CD4-positive, alpha-beta T cell treated with Interleukin-15 for 4 hours (primary cell): ENCODE results near the gene LMAN1.

ENCODE experiments used
- DNase-seq: peaks from one replicate; pipeline ENCODE4 v3.0.0-alpha.2; 2020; ENCODE audit warnings: low spot score

The LMAN1 gene

GRCh38 chr18:59360381-59360780 is 1.3 kb upstream of the LMAN1 start:
- no peak for DNase-seq

GRCh38 chr18:59359576-59359952 is 499 bp upstream of the LMAN1 start:
- no peak for DNase-seq

- no peak for DNase-seq
Observed at GRCh38 chr18:59358414-59358711, 702 bp downstream of the LMAN1 start.

GRCh38 chr18:59357928-59358327 is 1.1 kb downstream of the LMAN1 start:
- DNase-seq: peak; percentile 53

- no peak for DNase-seq
Observed at GRCh38 chr18:59354731-59355130, 4.3 kb downstream of the LMAN1 start.

- DNase-seq: no peak
Observed at GRCh38 chr18:59353079-59353680, 5.9 kb downstream of the LMAN1 start.

- DNase-seq: no peak
Observed at GRCh38 chr18:59352250-59352855, 6.7 kb downstream of the LMAN1 start.

GRCh38 chr18:59345556-59345955 is 13.5 kb downstream of the LMAN1 start:
- DNase-seq: no peak

- DNase-seq: no peak
Observed at GRCh38 chr18:59344996-59345395, 14.1 kb downstream of the LMAN1 start.

- no peak for DNase-seq
Observed at GRCh38 chr18:59343926-59344325, 15.1 kb downstream of the LMAN1 start.

- no peak for DNase-seq
Observed at GRCh38 chr18:59340817-59341216, 18.2 kb downstream of the LMAN1 start.

- DNase-seq: no peak
Observed at GRCh38 chr18:59340312-59340711, 18.8 kb downstream of the LMAN1 start.

- DNase-seq: no peak
Observed at GRCh38 chr18:59332986-59333385, 26.1 kb downstream of the LMAN1 start.

- no peak for DNase-seq
Observed at GRCh38 chr18:59328683-59329082, 30.4 kb downstream of the LMAN1 start.

GRCh38 chr18:59325965-59326364 is 33.1 kb downstream of the LMAN1 start:
- DNase-seq: no peak

GRCh38 chr18:59324623-59324971 is 34.5 kb downstream of the LMAN1 start:
- DNase-seq: no peak

GRCh38 chr18:59323931-59324622 is 35.0 kb downstream of the LMAN1 start:
- no peak for DNase-seq

- DNase-seq: no peak
Observed at GRCh38 chr18:59318460-59319050, 40.5 kb downstream of the LMAN1 start, which contains the start of gene CPLX4. Gene CPLX4 (minus strand): TSS chr18:59318649. CDS start chr18:59318462, 187 bp downstream.

GRCh38 chr18:59311631-59312030 is 47.4 kb downstream of the LMAN1 start:
- no peak for DNase-seq

GRCh38 chr18:59308938-59309260 is 50.2 kb downstream of the LMAN1 start:
- no peak for DNase-seq

- DNase-seq: peak; percentile 57
Observed at GRCh38 chr18:59308248-59308937, 50.7 kb downstream of the LMAN1 start.

GRCh38 chr18:59306640-59307039 is 52.4 kb downstream of the LMAN1 start:
- DNase-seq: no peak

GRCh38 chr18:59305295-59305694 is 53.8 kb downstream of the LMAN1 start:
- no peak for DNase-seq
